HCT116 (cell line): ENCODE measurements around the gene RIMBP2. TPM values are rescaled to one million over a fixed set of nuclear protein-coding genes. Genes with fewer than 3 reads are reported as not detected.

Experiments
- ATAC-seq: fragments of 200-7000 bp; cut with Tn5 transposase; 2 replicates; pipeline ENCODE4 v1.9.1; 2020; ENCODE audit warnings: mild to moderate bottlenecking, moderate library complexity
- BruUV-seq: library from RNA; stranded (reverse); fragments of 400-500 nt; replicated peaks from 2 replicates; lab custom pipeline; 2021; lab: Mats Ljungman, UMichigan
- CTCF ChIA-PET: fragments of 300-600 bp; sonication (Branson Sonifier 250); formaldehyde crosslinking; loops from one replicate; lab custom pipeline; 2021; ENCODE audit warnings: antibody characterized with exemption; lab: Charles Lee
- POLR2A ChIA-PET: fragments of 300-600, 350-600 bp; sonication (Branson Sonifier 250); formaldehyde crosslinking; loops from one replicate; lab custom pipeline; 2021; ENCODE audit warnings: antibody characterized with exemption; lab: Charles Lee
- RAD21 ChIA-PET, 2 experiments: fragments of 300-600 bp; sonication (Branson Sonifier 250); formaldehyde crosslinking; loops; one replicate each; lab custom pipeline; 2023; ENCODE audit warnings: low total read pairs in 2 of 2; ENCODE audit not compliant: uncharacterized antibody in 2 of 2, unreplicated experiment in 2 of 2, low non-redundant PET in 1 of 2; lab: Charles Lee
- DNase-seq: peaks from one replicate; pipeline ENCODE4 v3.0.0-alpha.2; 2010; ENCODE audit warnings: low read depth, low spot score
- H2AFZ ChIP-seq: fragments of 200-600 bp; shearing (Covaris generic), sonication (generic); 2 replicates; pipeline ENCODE4 v1.6.1; 2017; ENCODE audit warnings: low read depth, mixed run types, mixed read lengths, antibody characterized with exemption, low read length; ENCODE audit not compliant: poor library complexity, severe bottlenecking
- H3K27ac ChIP-seq: 2 replicates; pipeline ENCODE4 v1.5.1; 2012; ENCODE audit warnings: low read depth, low read length
- H3K27me3 ChIP-seq: fragments of 200-600 bp; sonication (generic); 2 replicates; pipeline ENCODE4 v1.6.1; 2016; ENCODE audit warnings: mixed run types, low read length, mixed read lengths; ENCODE audit not compliant: insufficient read depth
- H3K36me3 ChIP-seq, 2 experiments: fragments of 200-500 bp in 1 of 2; fragments of 200-600 bp in 1 of 2; sonication (Bioruptor generic) in 1 of 2; sonication (generic) in 1 of 2; 2 replicates each; pipeline versions ENCODE4 v1.5.1 to v1.6.1; 2014 to 2016; ENCODE audit warnings: low read length in 2 of 2, inconsistent platforms in 1 of 2, mixed read lengths in 1 of 2, mixed run types in 1 of 2; ENCODE audit not compliant: insufficient read depth in 2 of 2, control insufficient read depth in 1 of 2
- H3K4me1 ChIP-seq, 2 experiments: fragments of 200-600 bp in 1 of 2; sonication (generic) in 1 of 2; 2 replicates each; pipeline versions ENCODE4 v1.5.1 to v1.6.1; 2012 to 2017; ENCODE audit warnings: low read length in 2 of 2, inconsistent platforms in 1 of 2, mild to moderate bottlenecking in 1 of 2, mixed read lengths in 1 of 2, mixed run types in 1 of 2, moderate library complexity in 1 of 2; ENCODE audit not compliant: insufficient read depth in 2 of 2, control insufficient read depth in 1 of 2
- H3K4me2 ChIP-seq: fragments of 200-600 bp; sonication (generic); 2 replicates; pipeline ENCODE4 v1.6.1; 2017; ENCODE audit warnings: mixed run types, low read length, mixed read lengths
- H3K4me3 ChIP-seq, 2 experiments: fragments of 200-600 bp in 1 of 2; sonication (generic) in 1 of 2; replicated peaks in 1 of 2; 2 replicates each; pipeline ENCODE4 v1.5.1; 2011 to 2016; ENCODE audit warnings: low read length in 2 of 2, control low read depth in 1 of 2, low read depth in 1 of 2, mild to moderate bottlenecking in 1 of 2, mixed read lengths in 1 of 2, mixed run types in 1 of 2
- H3K79me2 ChIP-seq: fragments of 200-600 bp; sonication (generic); 2 replicates; pipeline ENCODE4 v1.6.1; 2017; ENCODE audit warnings: mild to moderate bottlenecking, mixed run types, low read length, moderate library complexity, mixed read lengths; ENCODE audit not compliant: insufficient read depth
- H3K9ac ChIP-seq: fragments of 200-600 bp; sonication (generic); 2 replicates; pipeline ENCODE4 v1.6.1; 2016; ENCODE audit warnings: low read length, mixed read lengths
- H3K9me2 ChIP-seq: fragments of 200-600 bp; sonication (generic), shearing (Covaris generic); 2 replicates; pipeline ENCODE4 v1.6.1; 2017; ENCODE audit warnings: mixed run types, mild to moderate bottlenecking, moderate library complexity; ENCODE audit not compliant: insufficient read depth
- H3K9me3 ChIP-seq, 2 experiments: fragments of 200-500 bp in 1 of 2; fragments of 200-600 bp in 1 of 2; sonication (Bioruptor generic) in 1 of 2; sonication (generic) in 1 of 2; 2 replicates each; pipeline ENCODE4 v1.6.1; 2014 to 2017; ENCODE audit warnings: low read length in 2 of 2, mixed read lengths in 2 of 2, inconsistent platforms in 1 of 2, low read depth in 1 of 2, mild to moderate bottlenecking in 1 of 2, mixed run types in 1 of 2, moderate library complexity in 1 of 2; ENCODE audit not compliant: control insufficient read depth in 1 of 2, insufficient read depth in 1 of 2
- H4K20me1 ChIP-seq: fragments of 200-600 bp; sonication (generic), shearing (Covaris generic); 2 replicates; pipeline ENCODE4 v1.6.1; 2017; ENCODE audit warnings: mixed run types, mild to moderate bottlenecking, moderate library complexity; ENCODE audit not compliant: insufficient read depth
- FOSL1 ChIP-seq: IDR thresholded peaks from 2 replicates; pipeline ENCODE4 v1.6.1; 2012; ENCODE audit warnings: low read depth
- JUND ChIP-seq: IDR thresholded peaks from 2 replicates; pipeline ENCODE4 v1.6.1; 2012
- RAD21 ChIP-seq: IDR thresholded peaks from 2 replicates; pipeline ENCODE4 v1.6.1; 2012; ENCODE audit warnings: low read depth, mild to moderate bottlenecking
- SP1 ChIP-seq: IDR thresholded peaks from 2 replicates; pipeline ENCODE4 v1.6.1; 2012; ENCODE audit warnings: low read depth
- SRF ChIP-seq: IDR thresholded peaks from 2 replicates; pipeline ENCODE4 v1.6.1; 2012; ENCODE audit warnings: low read depth
- YY1 ChIP-seq: IDR thresholded peaks from 2 replicates; pipeline ENCODE4 v1.6.1; 2011; ENCODE audit warnings: low read length, low read depth, moderate library complexity, mild to moderate bottlenecking; ENCODE audit not compliant: insufficient replicate concordance; ENCODE audit errors: extremely low read depth
- ZNF274 ChIP-seq: fragments of 200-500 bp; sonication (Bioruptor generic); IDR thresholded peaks from 2 replicates; pipeline ENCODE4 v1.6.1; 2014; ENCODE audit warnings: mild to moderate bottlenecking, low read depth, low read length, inconsistent platforms
- intact Hi-C: fragments of 100-400 bp; cut with micrococcal nuclease; formaldehyde crosslinking; loops from 2 replicates; pipeline ENCODE4 v1.10.0; 2022
- total RNA-seq: library from RNA; stranded (reverse); gene quantifications from one replicate; pipeline ENCODE4 v1.2.1, GENCODE V29; 2021; ENCODE audit not compliant: unreplicated experiment
- TF ChIP-seq, protein P1 (sequence below): IDR thresholded peaks from 2 replicates; pipeline ENCODE4 v1.6.1; 2012; ENCODE audit warnings: low read depth
- TF ChIP-seq, protein P2 (sequence below): IDR thresholded peaks from 2 replicates; pipeline ENCODE4 v1.6.1; 2012
- TF ChIP-seq, protein P3 (sequence below): IDR thresholded peaks from 2 replicates; pipeline ENCODE4 v1.6.1; 2011; ENCODE audit warnings: mild to moderate bottlenecking, low read length, moderate library complexity; ENCODE audit not compliant: insufficient replicate concordance; ENCODE audit errors: extremely low read depth

The RIMBP2 gene
- total RNA-seq, 1 experiment from 2014 or later: not detected

DNA sequence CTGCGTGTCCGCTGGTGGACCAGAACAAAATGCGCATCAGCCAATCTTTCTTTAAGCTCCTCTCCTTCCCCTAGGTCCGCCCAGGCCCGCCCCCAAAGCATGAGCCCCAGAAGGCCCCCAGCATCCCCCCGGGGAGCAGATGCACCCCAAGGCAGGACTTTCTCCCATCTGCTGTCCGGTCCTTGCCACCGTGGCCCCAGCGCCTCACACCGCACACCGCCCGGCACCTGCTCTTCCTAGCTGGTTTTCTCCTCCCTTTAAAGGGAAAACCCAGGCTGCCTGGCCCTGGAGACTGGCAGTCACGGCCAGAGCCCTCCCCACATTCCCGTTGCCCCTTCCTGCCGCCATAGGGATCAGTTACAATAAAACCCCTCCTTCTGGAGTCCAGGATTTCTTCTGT is 30.2 kb downstream of the RIMBP2 start (continued):
- TF ChIP-seq, protein P1, sequence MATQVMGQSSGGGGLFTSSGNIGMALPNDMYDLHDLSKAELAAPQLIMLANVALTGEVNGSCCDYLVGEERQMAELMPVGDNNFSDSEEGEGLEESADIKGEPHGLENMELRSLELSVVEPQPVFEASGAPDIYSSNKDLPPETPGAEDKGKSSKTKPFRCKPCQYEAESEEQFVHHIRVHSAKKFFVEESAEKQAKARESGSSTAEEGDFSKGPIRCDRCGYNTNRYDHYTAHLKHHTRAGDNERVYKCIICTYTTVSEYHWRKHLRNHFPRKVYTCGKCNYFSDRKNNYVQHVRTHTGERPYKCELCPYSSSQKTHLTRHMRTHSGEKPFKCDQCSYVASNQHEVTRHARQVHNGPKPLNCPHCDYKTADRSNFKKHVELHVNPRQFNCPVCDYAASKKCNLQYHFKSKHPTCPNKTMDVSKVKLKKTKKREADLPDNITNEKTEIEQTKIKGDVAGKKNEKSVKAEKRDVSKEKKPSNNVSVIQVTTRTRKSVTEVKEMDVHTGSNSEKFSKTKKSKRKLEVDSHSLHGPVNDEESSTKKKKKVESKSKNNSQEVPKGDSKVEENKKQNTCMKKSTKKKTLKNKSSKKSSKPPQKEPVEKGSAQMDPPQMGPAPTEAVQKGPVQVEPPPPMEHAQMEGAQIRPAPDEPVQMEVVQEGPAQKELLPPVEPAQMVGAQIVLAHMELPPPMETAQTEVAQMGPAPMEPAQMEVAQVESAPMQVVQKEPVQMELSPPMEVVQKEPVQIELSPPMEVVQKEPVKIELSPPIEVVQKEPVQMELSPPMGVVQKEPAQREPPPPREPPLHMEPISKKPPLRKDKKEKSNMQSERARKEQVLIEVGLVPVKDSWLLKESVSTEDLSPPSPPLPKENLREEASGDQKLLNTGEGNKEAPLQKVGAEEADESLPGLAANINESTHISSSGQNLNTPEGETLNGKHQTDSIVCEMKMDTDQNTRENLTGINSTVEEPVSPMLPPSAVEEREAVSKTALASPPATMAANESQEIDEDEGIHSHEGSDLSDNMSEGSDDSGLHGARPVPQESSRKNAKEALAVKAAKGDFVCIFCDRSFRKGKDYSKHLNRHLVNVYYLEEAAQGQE: no peak
- TF ChIP-seq SRF: no peak

DNA sequence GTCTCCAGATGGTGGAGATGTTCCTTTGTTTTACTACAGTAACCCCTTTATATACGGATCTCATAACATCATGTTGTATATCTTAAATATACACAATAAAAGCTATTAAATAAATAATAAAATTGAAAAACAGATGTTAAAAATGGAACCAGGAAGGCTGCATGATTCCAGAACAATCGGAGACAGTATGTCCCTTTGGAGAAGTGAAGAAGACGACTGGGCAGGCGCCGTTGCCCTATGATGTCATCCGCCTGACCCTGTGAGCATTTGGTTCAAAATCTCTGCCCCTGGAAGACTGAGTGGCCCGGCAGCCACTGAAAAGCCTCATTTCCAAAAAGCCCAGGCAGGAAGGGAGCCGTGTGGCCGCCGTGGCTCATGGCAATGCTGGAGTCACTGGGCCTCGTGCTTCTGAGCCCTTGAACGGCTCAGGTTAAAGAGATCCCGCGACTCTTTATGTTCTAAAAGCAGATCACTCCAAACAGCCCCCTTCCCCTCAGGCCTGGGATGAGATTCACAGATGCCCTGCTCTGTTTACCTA is 30.8 kb downstream of the RIMBP2 start:
- POLR2A ChIA-PET: no interaction called here
- no peak for TF ChIP-seq SP1
- TF ChIP-seq JUND: no peak
- TF ChIP-seq, protein P2, sequence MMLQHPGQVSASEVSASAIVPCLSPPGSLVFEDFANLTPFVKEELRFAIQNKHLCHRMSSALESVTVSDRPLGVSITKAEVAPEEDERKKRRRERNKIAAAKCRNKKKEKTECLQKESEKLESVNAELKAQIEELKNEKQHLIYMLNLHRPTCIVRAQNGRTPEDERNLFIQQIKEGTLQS: no peak
- no peak for TF ChIP-seq YY1
- no peak for TF ChIP-seq FOSL1
- no peak for TF ChIP-seq ZNF274
- TF ChIP-seq, protein P3, sequence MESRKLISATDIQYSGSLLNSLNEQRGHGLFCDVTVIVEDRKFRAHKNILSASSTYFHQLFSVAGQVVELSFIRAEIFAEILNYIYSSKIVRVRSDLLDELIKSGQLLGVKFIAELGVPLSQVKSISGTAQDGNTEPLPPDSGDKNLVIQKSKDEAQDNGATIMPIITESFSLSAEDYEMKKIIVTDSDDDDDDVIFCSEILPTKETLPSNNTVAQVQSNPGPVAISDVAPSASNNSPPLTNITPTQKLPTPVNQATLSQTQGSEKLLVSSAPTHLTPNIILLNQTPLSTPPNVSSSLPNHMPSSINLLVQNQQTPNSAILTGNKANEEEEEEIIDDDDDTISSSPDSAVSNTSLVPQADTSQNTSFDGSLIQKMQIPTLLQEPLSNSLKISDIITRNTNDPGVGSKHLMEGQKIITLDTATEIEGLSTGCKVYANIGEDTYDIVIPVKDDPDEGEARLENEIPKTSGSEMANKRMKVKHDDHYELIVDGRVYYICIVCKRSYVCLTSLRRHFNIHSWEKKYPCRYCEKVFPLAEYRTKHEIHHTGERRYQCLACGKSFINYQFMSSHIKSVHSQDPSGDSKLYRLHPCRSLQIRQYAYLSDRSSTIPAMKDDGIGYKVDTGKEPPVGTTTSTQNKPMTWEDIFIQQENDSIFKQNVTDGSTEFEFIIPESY: no peak
- no peak for TF ChIP-seq RAD21

More for the DNA sequence above, 30.8 kb downstream of the RIMBP2 start:
- H3K36me3 ChIP-seq: no peaks in the 10 kb centered on the region
- DNase-seq (no peak), ATAC-seq (no peak)
- H3K27me3 ChIP-seq: peaks cover 39% of the 10 kb centered on the region
- H3K79me2 ChIP-seq: no peaks in the 10 kb centered on the region
- no TSS peak for BruUV-seq
- H2AFZ ChIP-seq: no peak overlapping the region
- intact Hi-C loops: no loop called here
- H3K9me3 ChIP-seq: no peaks in the 10 kb centered on the region
- no peak overlapping the region for H3K27ac ChIP-seq
- RAD21 ChIA-PET: no interaction called here
- H3K9me2 ChIP-seq: no peaks in the 10 kb centered on the region
- CTCF ChIA-PET: no interaction called here
- no peak overlapping the region for H3K9ac ChIP-seq
- H3K4me3 ChIP-seq: no peak overlapping the region
- H3K4me1 ChIP-seq: no peaks in the 10 kb centered on the region
- H4K20me1 ChIP-seq: no peaks in the 10 kb centered on the region
- H3K4me2 ChIP-seq: no peak overlapping the region
